Neural cell (in vitro differentiated cells): ENCODE data around the gene ZNF784. TPM values are rescaled to one million over a fixed set of nuclear protein-coding genes. Genes with fewer than 3 reads are reported as not detected.

ENCODE experiments used
- H2AFZ ChIP-seq: fragments of 200-600, 300-800 bp; sonication (generic), shearing (Covaris generic); 2 replicates; pipeline ENCODE4 v1.6.0; 2014; ENCODE audit warnings: low read depth, mild to moderate bottlenecking, antibody characterized with exemption, low read length, moderate library complexity
- H3F3A ChIP-seq: fragments of 200-600 bp; shearing (Covaris generic); 2 replicates; pipeline ENCODE4 v1.6.1; 2016; ENCODE audit warnings: mild to moderate bottlenecking, moderate library complexity, mixed read lengths, antibody characterized with exemption, low read length; ENCODE audit not compliant: insufficient read depth, poor library complexity, severe bottlenecking
- H3K27ac ChIP-seq: fragments of 200-600, 300-800 bp; sonication (generic), shearing (Covaris generic); 2 replicates; pipeline ENCODE4 v1.5.1; 2014; ENCODE audit warnings: mild to moderate bottlenecking, low read length, moderate library complexity
- H3K27me3 ChIP-seq: fragments of 300-800, 200-600 bp; sonication (generic), shearing (Covaris generic); 2 replicates; pipeline ENCODE4 v1.6.0; 2014; ENCODE audit warnings: mild to moderate bottlenecking, low read depth, low read length, moderate library complexity; ENCODE audit not compliant: insufficient read depth
- H3K36me3 ChIP-seq: fragments of 300-800, 200-600 bp; sonication (generic), shearing (Covaris generic); 2 replicates; pipeline ENCODE4 v1.5.1; 2014; ENCODE audit warnings: mild to moderate bottlenecking, antibody characterized with exemption, low read length, moderate library complexity; ENCODE audit not compliant: insufficient read depth
- H3K4me2 ChIP-seq: fragments of 300-800, 200-600 bp; sonication (generic), shearing (Covaris generic); 2 replicates; pipeline ENCODE4 v1.6.0; 2014; ENCODE audit warnings: mild to moderate bottlenecking, low read length
- H3K4me3 ChIP-seq: fragments of 300-800, 200-600 bp; sonication (generic), shearing (Covaris generic); 2 replicates; pipeline ENCODE4 v1.5.1; 2014; ENCODE audit warnings: mild to moderate bottlenecking, low read length, moderate library complexity
- H3K79me2 ChIP-seq: fragments of 200-600 bp; shearing (Covaris generic); replicated peaks from 2 replicates; pipeline ENCODE4 v1.6.0; 2014; ENCODE audit warnings: mild to moderate bottlenecking, low read length, moderate library complexity; ENCODE audit not compliant: insufficient read depth
- H3K9ac ChIP-seq: fragments of 300-800, 200-600 bp; sonication (generic), shearing (Covaris generic); 2 replicates; pipeline ENCODE4 v1.6.1; 2016; ENCODE audit warnings: mild to moderate bottlenecking, low read length, mixed read lengths
- H3K9me2 ChIP-seq: fragments of 200-600 bp; shearing (Covaris generic); 2 replicates; pipeline ENCODE4 v1.6.1; 2016; ENCODE audit warnings: mild to moderate bottlenecking, low read length, mixed read lengths; ENCODE audit not compliant: insufficient read depth
- H3K9me3 ChIP-seq: fragments of 200-600, 300-800 bp; sonication (generic), shearing (Covaris generic); 2 replicates; pipeline ENCODE4 v1.6.1; 2016; ENCODE audit warnings: mild to moderate bottlenecking, mixed run types, low read length, moderate library complexity, mixed read lengths
- H4K20me1 ChIP-seq: fragments of 200-600 bp; shearing (Covaris generic); 2 replicates; pipeline ENCODE4 v1.6.1; 2016; ENCODE audit warnings: mild to moderate bottlenecking, mixed run types; ENCODE audit not compliant: insufficient read depth
- CTCF ChIP-seq: fragments of 450-650 bp; IDR thresholded peaks from 2 replicates; pipeline ENCODE4 v1.5.1; 2014; ENCODE audit warnings: antibody characterized with exemption, mild to moderate bottlenecking, moderate library complexity; ENCODE audit not compliant: poor library complexity, severe bottlenecking
- EP300 ChIP-seq: fragments of 450-650 bp; conservative IDR thresholded peaks from 2 replicates; pipeline ENCODE4 v1.6.1; 2014; ENCODE audit warnings: antibody characterized with exemption, mild to moderate bottlenecking, moderate library complexity; ENCODE audit not compliant: poor library complexity, severe bottlenecking
- EZH2 ChIP-seq: fragments of 200-600, 300-800 bp; shearing (Covaris generic), sonication (generic); IDR thresholded peaks from 2 replicates; pipeline ENCODE4 v1.6.1; 2014; ENCODE audit warnings: antibody characterized with exemption, low read length, borderline replicate concordance, mild to moderate bottlenecking; ENCODE audit not compliant: insufficient read depth, poor library complexity, severe bottlenecking
- MXI1 ChIP-seq: fragments of 450-650 bp; conservative IDR thresholded peaks from 2 replicates; pipeline ENCODE4 v1.6.1; 2014; ENCODE audit warnings: antibody characterized with exemption, mild to moderate bottlenecking; ENCODE audit not compliant: poor library complexity, severe bottlenecking
- POLR2AphosphoS5 ChIP-seq: IDR thresholded peaks from 2 replicates; pipeline ENCODE4 v1.6.1; 2012
- RAD21 ChIP-seq: fragments of 450-650 bp; conservative IDR thresholded peaks from 2 replicates; pipeline ENCODE4 v1.6.1; 2014; ENCODE audit warnings: antibody characterized with exemption, mild to moderate bottlenecking, moderate library complexity
- REST ChIP-seq: IDR thresholded peaks from 2 replicates; pipeline ENCODE4 v1.6.1; 2012; ENCODE audit warnings: borderline replicate concordance
- SMC3 ChIP-seq: fragments of 450-650 bp; conservative IDR thresholded peaks from 2 replicates; pipeline ENCODE4 v1.6.1; 2014; ENCODE audit warnings: antibody characterized with exemption, mild to moderate bottlenecking, moderate library complexity; ENCODE audit not compliant: poor library complexity
- TAF1 ChIP-seq: IDR thresholded peaks from 2 replicates; pipeline ENCODE4 v1.6.1; 2012; ENCODE audit warnings: low read depth
- polyA plus RNA-seq: library from polyadenylated mRNA; depleted of rRNA; stranded (reverse); fragments of >200 nt; gene quantifications from 2 replicates; pipeline ENCODE4 v1.2.3, GENCODE V29; 2014

Gene ZNF784
- polyA plus RNA-seq, 1 donor from 2014 or later = 10.3 TPM

GRCh38 chr19:55661826-55662225 lies 37.5 kb upstream of the ZNF784 start:
- Histone ChIP-seq H3K79me2 (peaks cover 36% of the 10 kb centered on the region), H3K9ac (no peak overlapping the region), H3K4me2 (no peak overlapping the region), H3K9me2 (no peaks in the 10 kb centered on the region), H3K27me3 (no peaks in the 10 kb centered on the region), H2AFZ (no peak overlapping the region), H3K27ac (no peak overlapping the region), H3F3A (no peaks in the 10 kb centered on the region), H3K36me3 (no peaks in the 10 kb centered on the region), H4K20me1 (peaks cover 35% of the 10 kb centered on the region), H3K9me3 (no peaks in the 10 kb centered on the region), H3K4me3 (no peak overlapping the region)
- TF ChIP-seq POLR2AphosphoS5 = no peak
- TF ChIP-seq EZH2 = no peak
- no peak for TF ChIP-seq MXI1
- no peak for TF ChIP-seq CTCF
- TF ChIP-seq TAF1 = no peak
- TF ChIP-seq RAD21 = no peak
- no peak for TF ChIP-seq REST
- TF ChIP-seq EP300 = no peak
- no peak for TF ChIP-seq SMC3

GRCh38 chr19:55660991-55661390 lies 36.6 kb upstream of the ZNF784 start:
- TF ChIP-seq MXI1 (no peak), CTCF (no peak), TAF1 (no peak), REST (no peak), EP300 (no peak)
- H3F3A ChIP-seq = no peaks in the 10 kb centered on the region
- H3K27ac ChIP-seq = no peak overlapping the region
- H3K4me3 ChIP-seq = no peak overlapping the region
- peaks cover 37% of the 10 kb centered on the region for H3K79me2 ChIP-seq
- no peak overlapping the region for H2AFZ ChIP-seq
- H4K20me1 ChIP-seq = peaks cover 37% of the 10 kb centered on the region
- H3K27me3 ChIP-seq = no peaks in the 10 kb centered on the region
- no peak overlapping the region for H3K4me2 ChIP-seq
- no peaks in the 10 kb centered on the region for H3K9me2 ChIP-seq
- H3K9me3 ChIP-seq = no peaks in the 10 kb centered on the region
- H3K9ac ChIP-seq = no peak overlapping the region
- no peaks in the 10 kb centered on the region for H3K36me3 ChIP-seq
